Natural killer cell (primary cell): Measurements from ENCODE around the gene UROC1. TPM values are rescaled to one million over a fixed set of nuclear protein-coding genes. Genes with fewer than 3 reads are reported as not detected.

Experiments used
- ATAC-seq, 3 donors: fragments of 150-1000 bp in 2 of 3; fragments of 200-7000 bp in 1 of 3; cut with Tn5 transposase; 1 replicate in 1 of 3; 2 replicates in 2 of 3; pipeline ENCODE4 v1.10.0; 2021; ENCODE audit warnings: mild to moderate bottlenecking in 2 of 3, moderate library complexity in 2 of 3
- DNase-seq, 2 donors: peaks; one replicate each; pipeline versions ENCODE4 v3.0.0 to v3.0.0-alpha.2; 2013 to 2021; ENCODE audit warnings: mixed read lengths in 1 of 2
- H3K27ac ChIP-seq: one replicate; pipeline ENCODE4 v1.5.1; 2013; ENCODE audit warnings: mild to moderate bottlenecking, low read length
- H3K27me3 ChIP-seq: one replicate; pipeline ENCODE4 v1.6.1; 2013; ENCODE audit warnings: low read length; ENCODE audit not compliant: control insufficient read depth, insufficient read depth
- H3K36me3 ChIP-seq: one replicate; pipeline ENCODE4 v1.6.1; 2013; ENCODE audit warnings: low read length; ENCODE audit not compliant: control insufficient read depth, insufficient read depth
- H3K4me1 ChIP-seq: one replicate; pipeline ENCODE4 v1.6.1; 2013; ENCODE audit warnings: low read length; ENCODE audit not compliant: control insufficient read depth, insufficient read depth
- H3K4me3 ChIP-seq: one replicate; pipeline ENCODE4 v1.5.1; 2013; ENCODE audit warnings: low read length
- H3K9me3 ChIP-seq: one replicate; pipeline ENCODE4 v1.6.1; 2013; ENCODE audit warnings: low read length; ENCODE audit not compliant: control insufficient read depth, insufficient read depth
- H3K27ac Mint-ChIP-seq, 2 donors: one replicate each; pipeline ENCODE4 v1.8.0; 2022; ENCODE audit warnings: mild to moderate bottlenecking in 2 of 2, mixed read lengths in 2 of 2, moderate library complexity in 1 of 2
- H3K27me3 Mint-ChIP-seq, 2 donors: one replicate each; pipeline ENCODE4 v1.8.0; 2022; ENCODE audit warnings: low read depth in 2 of 2, mixed read lengths in 2 of 2
- H3K36me3 Mint-ChIP-seq: one replicate; pipeline ENCODE4 v1.8.0; 2022; ENCODE audit warnings: mixed read lengths
- H3K4me1 Mint-ChIP-seq, 2 donors: one replicate each; pipeline ENCODE4 v1.8.0; 2022; ENCODE audit warnings: mixed read lengths in 2 of 2
- H3K4me3 Mint-ChIP-seq: one replicate; pipeline ENCODE4 v1.8.0; 2022; ENCODE audit warnings: mild to moderate bottlenecking, moderate library complexity, mixed read lengths
- H3K9me3 Mint-ChIP-seq, 2 donors: one replicate each; pipeline ENCODE4 v1.8.0; 2022; ENCODE audit warnings: mixed read lengths in 2 of 2
- CTCF ChIP-seq: fragments of 200-600 bp; IDR thresholded peaks from one replicate; pipeline ENCODE4 v1.8.0; 2022; ENCODE audit warnings: antibody characterized with exemption
- WGBS: methylation state at CpG from one replicate; pipeline ENCODE4 v1.1.7; 2013; ENCODE audit warnings: missing lambda C conversion rate; ENCODE audit not compliant: insufficient coverage; 5-methylcytosine and 5-hydroxymethylcytosine counted together
- intact Hi-C: fragments of 100-400 bp; cut with micrococcal nuclease; formaldehyde crosslinking; loops from one replicate; pipeline ENCODE4 v1.14.2; 2022
- total RNA-seq, 4 donors: library from RNA; stranded (reverse); fragments of 120-200 nt in 1 of 4; gene quantifications; one replicate each; pipeline versions ENCODE4 v1.2.3 to v1.2.4, GENCODE V29; 2013 to 2022

Gene UROC1
- not detected for total RNA-seq
- not detected for total RNA-seq (2013)

DNA sequence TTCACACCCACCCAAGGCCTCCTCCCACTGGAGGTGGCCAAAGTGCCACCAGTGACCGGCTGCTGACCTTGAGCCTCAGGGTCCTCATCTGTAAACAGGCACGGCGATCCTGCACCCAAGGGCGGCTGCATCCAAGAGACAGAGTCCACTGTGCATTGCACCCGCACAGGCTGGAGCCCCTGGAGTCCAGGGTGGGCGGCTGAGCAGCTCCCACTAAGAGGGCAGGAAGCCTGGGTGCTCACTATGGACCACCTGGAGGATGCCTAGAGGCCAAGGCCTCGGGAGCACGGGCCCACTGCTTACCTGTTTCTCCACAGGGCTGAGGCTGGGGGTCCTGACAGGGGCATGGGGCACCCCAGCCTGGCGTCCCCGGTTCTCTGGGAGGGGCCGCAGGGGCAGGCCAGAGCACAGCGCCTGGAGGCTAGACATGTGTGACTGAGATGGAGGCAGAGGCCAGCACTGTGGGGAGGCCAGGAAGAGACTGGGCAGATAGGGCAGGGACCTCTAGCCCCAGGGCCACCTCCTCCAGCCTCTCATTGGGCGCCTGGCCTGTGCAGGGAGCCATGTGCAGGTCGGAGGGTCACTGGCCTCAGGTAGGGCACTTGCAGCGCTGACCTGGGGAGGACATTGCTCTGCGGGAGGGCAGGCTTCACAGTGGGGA, at the start of gene UROC1:
UROC1 (minus strand) TSS at position 483 of the 661 bp plus-strand sequence; CDS start at position 429, 54 bp downstream.
- peaks cover under 1% of the 10 kb centered on the region for H3K27me3 ChIP-seq
- Mint-ChIP-seq H3K27me3 (peaks cover 0 to 2% of the 10 kb centered on the region in 2 donors), H3K36me3 (no peaks in the 10 kb centered on the region), H3K4me1 (no peaks in the 10 kb centered on the region), H3K4me3 (no peak within 1 kb of the TSS), H3K27ac (no peak within 1 kb of the TSS), H3K9me3 (no peaks in the 10 kb centered on the region)
- no peak within 1 kb of the TSS for H3K4me3 ChIP-seq
- no peaks in the 10 kb centered on the region for H3K36me3 ChIP-seq
- 91% methylated on average over 16 of the region's 16 CpGs for WGBS
- no peaks in the 10 kb centered on the region for H3K9me3 ChIP-seq
- H3K27ac ChIP-seq: no peak within 1 kb of the TSS
- no peak for ATAC-seq
- intact Hi-C loops: no loop called here
- DNase-seq: no peak
- no peak for TF ChIP-seq CTCF
- H3K4me1 ChIP-seq: no peaks in the 10 kb centered on the region

DNA sequence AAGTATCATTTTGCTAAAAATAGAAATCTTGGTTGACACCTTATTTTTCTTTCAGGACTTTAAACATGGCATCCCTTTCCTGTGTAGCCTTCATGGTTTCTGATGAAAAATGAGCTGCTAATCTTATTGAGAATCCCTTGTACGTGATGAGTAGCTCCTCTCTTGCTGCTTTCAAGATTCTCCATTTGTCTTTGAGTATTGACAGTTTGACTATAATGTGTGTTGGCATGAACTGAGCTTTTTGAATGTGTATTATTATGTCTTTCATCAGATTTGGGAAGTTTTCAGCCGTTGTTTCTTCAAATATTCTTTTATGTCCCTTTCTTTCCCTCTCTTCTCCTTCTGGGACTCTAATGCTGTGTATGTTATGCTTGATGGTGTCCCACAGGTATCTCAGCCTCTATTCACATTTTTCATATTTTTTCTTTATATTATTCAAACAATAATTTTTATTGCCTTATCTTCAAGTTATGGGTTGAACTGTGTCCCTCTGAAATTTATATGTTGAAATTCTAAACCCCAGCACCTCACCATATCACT, 45.2 kb upstream of the UROC1 start:
- no peak for DNase-seq
- Histone ChIP-seq H3K27me3 (no peaks in the 10 kb centered on the region), H3K36me3 (no peaks in the 10 kb centered on the region), H3K4me3 (no peak overlapping the region), H3K4me1 (no peaks in the 10 kb centered on the region), H3K27ac (no peak overlapping the region), H3K9me3 (no peaks in the 10 kb centered on the region)
- intact Hi-C loops: no loop called here
- H3K4me1 Mint-ChIP-seq: no peaks in the 10 kb centered on the region
- no peak for ATAC-seq
- H3K4me3 Mint-ChIP-seq: no peak overlapping the region
- H3K27me3 Mint-ChIP-seq: peaks cover 10 to 20% of the 10 kb centered on the region in 2 donors
- whole genome bisulfite sequencing: 100% methylated on average over 1 of the region's 2 CpGs
- peaks cover 2 to 3% of the 10 kb centered on the region in 2 donors for H3K9me3 Mint-ChIP-seq
- no peak overlapping the region for H3K27ac Mint-ChIP-seq
- peaks cover 7% of the 10 kb centered on the region for H3K36me3 Mint-ChIP-seq
- TF ChIP-seq CTCF: no peak

GRCh38 chr3:126558336-126559071, 40.9 kb upstream of the UROC1 start, which contains the start of gene C3orf22:
TSS of gene C3orf22 (minus strand) at chr3:126558932. CDS start at chr3:126553390, 5,542 bp downstream.
- Histone ChIP-seq H3K27ac (no peak within 1 kb of the TSS), H3K36me3 (no peaks in the 10 kb centered on the region), H3K27me3 (no peaks in the 10 kb centered on the region), H3K4me1 (no peaks in the 10 kb centered on the region), H3K4me3 (no peak within 1 kb of the TSS), H3K9me3 (no peaks in the 10 kb centered on the region)
- Mint-ChIP-seq H3K36me3 (peaks cover 7% of the 10 kb centered on the region), H3K27me3 (peaks cover 3 to 8% of the 10 kb centered on the region in 2 donors), H3K4me3 (no peak within 1 kb of the TSS), H3K9me3 (peaks cover 2 to 3% of the 10 kb centered on the region in 2 donors), H3K27ac (no peak within 1 kb of the TSS), H3K4me1 (no peaks in the 10 kb centered on the region)
- ATAC-seq (no peak), DNase-seq (peak in 1 of 2 donors; percentile 11)
- intact Hi-C loops: no loop called here
- no peak for TF ChIP-seq CTCF
- 84% methylated on average over 9 of the region's 9 CpGs for WGBS
